ENCODE measurements around the gene MGST3. TPM values are rescaled to one million over a fixed set of nuclear protein-coding genes. Genes with fewer than 3 reads are reported as not detected.
A peak's percentile ranks its signal among the peaks of the same experiment; 100 is the strongest.

Gene MGST3
- total and polyA plus RNA-seq, 4 donors, result 141 to 351 (median 176) TPM

GRCh38 chr1:165683848-165684485, 52.9 kb downstream of the MGST3 start:
- no peaks in the 10 kb centered on the region for H3K9me3 ChIP-seq (ENCODE audit: control insufficient read depth in 4 of 4, insufficient read depth in 3 of 4, low read length in 3 of 4)
- peak in 2 of 3 donors; percentile 16 to 23 for DNase-seq
- TF ChIP-seq, protein P1, sequence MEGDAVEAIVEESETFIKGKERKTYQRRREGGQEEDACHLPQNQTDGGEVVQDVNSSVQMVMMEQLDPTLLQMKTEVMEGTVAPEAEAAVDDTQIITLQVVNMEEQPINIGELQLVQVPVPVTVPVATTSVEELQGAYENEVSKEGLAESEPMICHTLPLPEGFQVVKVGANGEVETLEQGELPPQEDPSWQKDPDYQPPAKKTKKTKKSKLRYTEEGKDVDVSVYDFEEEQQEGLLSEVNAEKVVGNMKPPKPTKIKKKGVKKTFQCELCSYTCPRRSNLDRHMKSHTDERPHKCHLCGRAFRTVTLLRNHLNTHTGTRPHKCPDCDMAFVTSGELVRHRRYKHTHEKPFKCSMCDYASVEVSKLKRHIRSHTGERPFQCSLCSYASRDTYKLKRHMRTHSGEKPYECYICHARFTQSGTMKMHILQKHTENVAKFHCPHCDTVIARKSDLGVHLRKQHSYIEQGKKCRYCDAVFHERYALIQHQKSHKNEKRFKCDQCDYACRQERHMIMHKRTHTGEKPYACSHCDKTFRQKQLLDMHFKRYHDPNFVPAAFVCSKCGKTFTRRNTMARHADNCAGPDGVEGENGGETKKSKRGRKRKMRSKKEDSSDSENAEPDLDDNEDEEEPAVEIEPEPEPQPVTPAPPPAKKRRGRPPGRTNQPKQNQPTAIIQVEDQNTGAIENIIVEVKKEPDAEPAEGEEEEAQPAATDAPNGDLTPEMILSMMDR (IDR thresholded peaks at IDR 0.05; ENCODE audit: control extremely low read depth, extremely low read depth), result no peak
- ATAC-seq (ENCODE audit: insufficient read depth, low FRiP score), result no peak
- WGBS, 2 donors, result 0 to 46% methylated on average over 1 of the region's 1 CpG
- H3K4me3 ChIP-seq, result no peak overlapping the region
- H3K27ac ChIP-seq (ENCODE audit: low read depth in 1 of 2, low read length in 1 of 2), result no peak overlapping the region
- H3K4me1 ChIP-seq (ENCODE audit: control insufficient read depth in 5 of 5, insufficient read depth in 5 of 5, low read length in 5 of 5), result peaks cover 0 to 14% (median 2%) of the 10 kb centered on the region in 5 donors
- no peaks in the 10 kb centered on the region for H3K27me3 ChIP-seq (ENCODE audit: control insufficient read depth in 3 of 3, insufficient read depth in 3 of 3, low read length in 2 of 3)
- no peak overlapping the region for H3K9ac ChIP-seq (ENCODE audit: insufficient read depth in 1 of 2, low read length in 2 of 2)
- H3K36me3 ChIP-seq (ENCODE audit: control insufficient read depth in 4 of 4, insufficient read depth in 4 of 4, low read length in 4 of 4), result peaks cover 15 to 55% (median 29%) of the 10 kb centered on the region in 4 donors

DNA sequence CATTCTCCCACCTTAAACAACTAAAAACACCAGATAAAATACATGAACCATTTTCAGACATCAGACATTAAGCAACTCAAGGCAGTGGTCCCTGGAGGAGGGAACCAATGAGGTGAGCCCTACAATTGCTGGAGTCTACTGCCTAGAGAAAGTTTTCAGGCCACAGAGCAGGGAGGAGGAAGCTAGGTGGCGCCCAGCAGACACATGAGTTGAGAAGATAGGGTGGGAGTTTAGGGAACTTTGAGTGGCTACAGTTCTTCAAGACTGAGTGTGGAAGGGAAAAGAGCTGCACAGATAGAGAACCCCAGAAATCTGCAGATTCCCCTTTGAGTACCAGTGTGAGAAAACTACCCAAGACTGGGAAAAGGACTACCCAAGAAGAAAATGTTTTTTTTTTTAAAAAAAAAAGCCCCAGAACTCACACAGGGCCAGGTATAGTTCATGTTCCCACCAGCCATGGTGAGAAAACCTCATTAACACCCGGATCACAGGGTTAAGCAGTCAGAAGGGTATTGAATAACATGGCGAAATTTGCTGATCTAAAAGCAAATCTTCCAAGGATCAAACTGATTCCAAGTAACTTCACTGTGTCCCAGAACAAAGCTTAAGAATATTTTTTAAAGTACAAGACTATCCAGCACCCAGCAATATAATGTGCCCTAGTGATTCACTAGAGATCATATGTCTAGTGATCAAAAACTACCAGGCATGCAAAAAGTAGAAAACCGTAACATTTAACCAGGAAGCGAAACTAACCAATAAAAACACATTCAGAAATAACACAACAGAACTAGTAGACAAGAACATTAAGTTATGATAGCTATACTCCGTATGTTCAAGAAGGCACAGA, 55.3 kb downstream of the MGST3 start:
- Histone ChIP-seq H3K9ac (ENCODE audit: insufficient read depth in 1 of 2, low read length in 2 of 2) (no peak overlapping the region), H3K27me3 (ENCODE audit: control insufficient read depth in 3 of 3, insufficient read depth in 3 of 3, low read length in 2 of 3) (no peaks in the 10 kb centered on the region), H3K27ac (ENCODE audit: low read depth in 1 of 2, low read length in 1 of 2) (no peak overlapping the region), H3K36me3 (ENCODE audit: control insufficient read depth in 4 of 4, insufficient read depth in 4 of 4, low read length in 4 of 4) (peaks cover 10 to 38% (median 19%) of the 10 kb centered on the region in 4 donors), H3K4me3 (no peak overlapping the region), H3K4me1 (ENCODE audit: control insufficient read depth in 5 of 5, insufficient read depth in 5 of 5, low read length in 5 of 5) (peaks cover 0 to 14% (median 2%) of the 10 kb centered on the region in 5 donors), H3K9me3 (ENCODE audit: control insufficient read depth in 4 of 4, insufficient read depth in 3 of 4, low read length in 3 of 4) (no peaks in the 10 kb centered on the region)
- TF ChIP-seq, protein P1 (IDR thresholded peaks at IDR 0.05; ENCODE audit: control extremely low read depth, extremely low read depth), result no peak
- ATAC-seq (ENCODE audit: insufficient read depth, low FRiP score) (no peak), DNase-seq (no peak)
- 74 to 75% methylated on average over 6 of the region's 6 CpGs for WGBS, 2 donors

DNA sequence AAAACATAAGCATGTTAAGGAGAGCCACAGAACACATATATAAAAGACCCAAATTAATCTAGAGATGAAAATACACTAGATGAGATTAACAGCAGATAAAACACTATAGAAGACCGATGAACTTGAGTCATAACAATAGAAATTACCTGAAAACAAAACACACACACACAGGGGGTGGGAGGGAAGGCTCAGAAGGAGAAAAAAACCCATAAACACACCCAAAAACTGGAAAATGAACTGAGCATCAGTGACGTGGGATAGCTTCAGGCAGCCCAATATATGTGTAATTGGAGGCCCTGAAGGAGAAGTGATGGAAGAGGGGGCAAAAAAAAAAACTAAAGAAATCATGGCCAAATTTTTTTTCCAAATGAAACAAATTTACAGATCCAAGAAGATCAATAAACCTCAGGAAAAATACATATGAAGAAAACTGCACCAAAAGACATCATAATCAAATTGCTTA, 56.0 kb downstream of the MGST3 start:
- no peak overlapping the region for H3K27ac ChIP-seq (ENCODE audit: low read depth in 1 of 2, low read length in 1 of 2)

More for the DNA sequence above, 56.0 kb downstream of the MGST3 start:
- ATAC-seq (ENCODE audit: insufficient read depth, low FRiP score) (no peak), DNase-seq (no peak)
- 85 to 89% methylated on average over 2 of the region's 2 CpGs for WGBS, 2 donors
- TF ChIP-seq, protein P1 (IDR thresholded peaks at IDR 0.05; ENCODE audit: control extremely low read depth, extremely low read depth), result no peak
- no peaks in the 10 kb centered on the region for H3K27me3 ChIP-seq (ENCODE audit: control insufficient read depth in 3 of 3, insufficient read depth in 3 of 3, low read length in 2 of 3)
- peaks cover 0 to 14% (median 2%) of the 10 kb centered on the region in 5 donors for H3K4me1 ChIP-seq (ENCODE audit: control insufficient read depth in 5 of 5, insufficient read depth in 5 of 5, low read length in 5 of 5)
- H3K36me3 ChIP-seq (ENCODE audit: control insufficient read depth in 4 of 4, insufficient read depth in 4 of 4, low read length in 4 of 4), result peaks cover 7 to 35% (median 14%) of the 10 kb centered on the region in 4 donors
- H3K4me3 ChIP-seq, result no peak overlapping the region
- H3K9ac ChIP-seq (ENCODE audit: insufficient read depth in 1 of 2, low read length in 2 of 2), result no peak overlapping the region
- no peaks in the 10 kb centered on the region for H3K9me3 ChIP-seq (ENCODE audit: control insufficient read depth in 4 of 4, insufficient read depth in 3 of 4, low read length in 3 of 4)
